Measurements from ENCODE around the gene C20orf96. TPM values are rescaled to one million over a fixed set of nuclear protein-coding genes. Genes with fewer than 3 reads are reported as not detected.

C20orf96 gene
- total and polyA plus RNA-seq, 12 donors: 2.7 to 20.2 (median 6.3) TPM

DNA sequence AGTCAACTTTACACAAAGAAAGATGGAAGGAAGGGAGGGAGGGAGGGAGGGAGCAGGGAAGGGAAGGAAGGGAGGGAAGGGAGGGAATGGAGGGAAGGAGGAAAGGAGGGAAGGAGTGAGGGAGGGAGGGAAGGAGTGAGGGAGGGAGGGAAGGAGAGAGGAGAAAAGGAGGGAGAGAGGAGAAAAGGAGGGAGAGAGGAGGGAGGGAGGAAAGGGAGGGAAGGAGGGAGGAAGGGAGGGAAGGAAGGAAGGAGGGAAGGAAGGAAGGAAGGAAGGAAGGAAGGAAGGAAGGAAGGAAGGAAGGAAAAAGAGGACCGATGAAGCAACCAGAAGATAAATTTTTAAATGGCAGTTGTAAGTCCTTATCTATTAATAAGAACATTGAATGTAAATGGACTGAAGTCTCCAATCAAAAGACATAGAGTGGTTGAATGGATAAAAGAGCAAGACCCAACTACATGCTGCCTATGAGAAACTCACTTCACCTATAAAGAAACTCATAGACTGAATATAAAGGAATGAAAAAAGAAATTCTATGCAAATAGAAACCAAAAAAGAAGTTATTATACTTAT lies 69.2 kb downstream of the C20orf96 start:
- TF ChIP-seq, protein P1, sequence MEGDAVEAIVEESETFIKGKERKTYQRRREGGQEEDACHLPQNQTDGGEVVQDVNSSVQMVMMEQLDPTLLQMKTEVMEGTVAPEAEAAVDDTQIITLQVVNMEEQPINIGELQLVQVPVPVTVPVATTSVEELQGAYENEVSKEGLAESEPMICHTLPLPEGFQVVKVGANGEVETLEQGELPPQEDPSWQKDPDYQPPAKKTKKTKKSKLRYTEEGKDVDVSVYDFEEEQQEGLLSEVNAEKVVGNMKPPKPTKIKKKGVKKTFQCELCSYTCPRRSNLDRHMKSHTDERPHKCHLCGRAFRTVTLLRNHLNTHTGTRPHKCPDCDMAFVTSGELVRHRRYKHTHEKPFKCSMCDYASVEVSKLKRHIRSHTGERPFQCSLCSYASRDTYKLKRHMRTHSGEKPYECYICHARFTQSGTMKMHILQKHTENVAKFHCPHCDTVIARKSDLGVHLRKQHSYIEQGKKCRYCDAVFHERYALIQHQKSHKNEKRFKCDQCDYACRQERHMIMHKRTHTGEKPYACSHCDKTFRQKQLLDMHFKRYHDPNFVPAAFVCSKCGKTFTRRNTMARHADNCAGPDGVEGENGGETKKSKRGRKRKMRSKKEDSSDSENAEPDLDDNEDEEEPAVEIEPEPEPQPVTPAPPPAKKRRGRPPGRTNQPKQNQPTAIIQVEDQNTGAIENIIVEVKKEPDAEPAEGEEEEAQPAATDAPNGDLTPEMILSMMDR (IDR thresholded peaks at IDR 0.05): no peak
- TF ChIP-seq POLR2A (IDR thresholded peaks at IDR 0.05): no peak
- H3K27ac ChIP-seq: no peak overlapping the region
- H3K36me3 ChIP-seq (replicated peaks in 1 of 2): no peaks in the 10 kb centered on the region
- no peaks in the 10 kb centered on the region for H3K9me3 ChIP-seq (replicated peaks in 1 of 3)
- H3K4me3 ChIP-seq: no peak overlapping the region
- intact Hi-C loops (cut with DNase I): no loop called here
- no peaks in the 10 kb centered on the region for H3K4me1 ChIP-seq (replicated peaks in 1 of 2)
- H3K27me3 ChIP-seq: peaks cover 11% of the 10 kb centered on the region
- WGBS, 4 donors: 46 to 59% (median 49%) methylated on average over 1 of the region's 1 CpG
- no peak for DNase-seq

Other genes starting within 250 kb of the C20orf96 start
- not detected for gene DEFB125, start 203.1 kb downstream of the C20orf96 start, total RNA-seq
- not detected for gene DEFB125, start 203.1 kb downstream of the C20orf96 start, polyA plus RNA-seq
- gene DEFB126, start 148.2 kb downstream of the C20orf96 start, total RNA-seq: not detected
- gene DEFB126, start 148.2 kb downstream of the C20orf96 start, polyA plus RNA-seq: not detected
- not detected for gene DEFB127, start 133.3 kb downstream of the C20orf96 start, total RNA-seq
- not detected for gene DEFB127, start 133.3 kb downstream of the C20orf96 start, polyA plus RNA-seq
- not detected for gene DEFB128, start 101.0 kb downstream of the C20orf96 start, total RNA-seq
- not detected for gene DEFB128, start 101.0 kb downstream of the C20orf96 start, polyA plus RNA-seq
- not detected for gene DEFB129, start 63.5 kb downstream of the C20orf96 start, total RNA-seq
- gene DEFB129, start 63.5 kb downstream of the C20orf96 start, polyA plus RNA-seq: not detected
- not detected for gene DEFB132, start 33.0 kb downstream of the C20orf96 start, total RNA-seq
- under 1 TPM in 1 of 3 donors, not detected in 2; 0.03 TPM for gene DEFB132, start 33.0 kb downstream of the C20orf96 start, polyA plus RNA-seq
- 10 to 100 TPM; 14.5 to 29.3 (median 18.2) TPM for gene ZCCHC3, start 6.8 kb upstream of the C20orf96 start, total RNA-seq
- gene ZCCHC3, start 6.8 kb upstream of the C20orf96 start, polyA plus RNA-seq: 10 to 100 TPM; 11.1 to 11.5 (median 11.5) TPM
- gene SOX12, start 34.8 kb upstream of the C20orf96 start, total RNA-seq: 10 to 100 TPM in 6 of 9 donors, 1 to 10 TPM in 3; 4.6 to 38.8 (median 11.5) TPM
- gene SOX12, start 34.8 kb upstream of the C20orf96 start, polyA plus RNA-seq: 10 to 100 TPM in 1 of 3 donors, 1 to 10 TPM in 2; 2.0 to 12.8 (median 5.4) TPM
- 100 to 1,000 TPM in 2 of 9 donors, 10 to 100 TPM in 7; 33.7 to 146 (median 80.6) TPM for gene NRSN2, start 56.4 kb upstream of the C20orf96 start, total RNA-seq
- 100 to 1,000 TPM in 2 of 3 donors, 10 to 100 TPM in 1; 70.0 to 263 (median 249) TPM for gene NRSN2, start 56.4 kb upstream of the C20orf96 start, polyA plus RNA-seq
- 10 to 100 TPM in 4 of 9 donors, 1 to 10 TPM in 5; 2.4 to 39.7 (median 9.4) TPM for gene TRIB3, start 90.0 kb upstream of the C20orf96 start, total RNA-seq
- 10 to 100 TPM in 1 of 3 donors, 1 to 10 TPM in 2; 4.3 to 10.8 (median 5.3) TPM for gene TRIB3, start 90.0 kb upstream of the C20orf96 start, polyA plus RNA-seq
- gene RBCK1, start 117.5 kb upstream of the C20orf96 start, total RNA-seq: 100 to 1,000 TPM in 6 of 9 donors, 10 to 100 TPM in 3; 55.2 to 163 (median 126) TPM
- 100 to 1,000 TPM in 2 of 3 donors, 10 to 100 TPM in 1; 82.9 to 339 (median 253) TPM for gene RBCK1, start 117.5 kb upstream of the C20orf96 start, polyA plus RNA-seq
- 10 to 100 TPM; 35.6 to 53.6 (median 44.9) TPM for gene TBC1D20, start 171.8 kb upstream of the C20orf96 start, total RNA-seq
- 10 to 100 TPM; 23.8 to 38.5 (median 38.2) TPM for gene TBC1D20, start 171.8 kb upstream of the C20orf96 start, polyA plus RNA-seq

Measured in adrenal gland (tissue), 12 donors.